AG10803 (cell line): Measurements from ENCODE around the gene IPMK.
A peak's percentile ranks its signal among the peaks of the same experiment; 100 is the strongest.

Experiments used
- DNase-seq: peaks from one replicate; pipeline ENCODE4 v3.0.0; 2010; ENCODE audit warnings: low read depth
- H3K4me3 ChIP-seq: 2 replicates; pipeline ENCODE4 v1.5.1; 2011; ENCODE audit warnings: mild to moderate bottlenecking, low read length, control low read depth
- TF ChIP-seq, protein P1 (sequence below): conservative IDR thresholded peaks from 2 replicates; pipeline ENCODE4 v1.5.1; 2011; ENCODE audit warnings: mild to moderate bottlenecking, low read length, control low read depth, inconsistent platforms

IPMK gene

DNA sequence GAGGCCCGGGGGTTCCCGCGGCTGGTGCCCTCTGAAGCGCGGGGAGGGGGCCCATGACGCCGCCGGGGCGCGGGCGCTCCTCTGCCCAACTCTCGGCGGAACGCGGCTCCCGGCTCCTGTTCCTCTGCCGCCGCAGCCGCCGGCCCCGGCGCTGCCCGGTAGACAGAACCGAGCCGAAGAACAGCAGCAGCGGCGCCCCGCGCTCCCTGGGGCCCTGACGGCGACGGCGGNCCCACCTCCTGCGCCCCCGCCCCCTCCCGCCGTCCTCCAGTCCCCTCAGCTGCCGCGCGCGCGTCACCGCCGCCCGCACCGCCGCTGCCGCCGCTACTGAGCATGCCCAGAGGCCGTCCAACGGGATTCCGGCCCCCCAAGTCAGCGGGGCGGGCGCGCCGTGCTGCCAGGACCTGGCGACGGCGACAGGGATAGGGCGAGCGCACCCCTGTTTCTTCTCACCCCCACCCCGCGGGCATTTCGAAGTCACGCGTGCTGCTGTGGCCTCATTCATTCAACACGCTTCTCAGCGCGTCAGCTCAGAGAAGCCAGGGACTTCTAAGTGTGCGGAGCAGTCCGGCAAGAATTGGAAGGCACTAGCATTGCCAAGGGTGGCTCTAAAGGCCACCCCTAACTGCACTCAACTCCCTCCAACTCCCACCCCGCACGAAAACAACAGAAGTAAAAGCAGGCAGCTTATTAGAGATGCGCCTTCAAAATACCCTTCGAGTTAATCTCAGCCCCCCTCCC is at the start of gene IPMK:
IPMK (minus strand) TSS at position 182 of the 741 bp plus-strand sequence. CDS start 283 bp downstream, outside the sequence.
- TF ChIP-seq, protein P1, sequence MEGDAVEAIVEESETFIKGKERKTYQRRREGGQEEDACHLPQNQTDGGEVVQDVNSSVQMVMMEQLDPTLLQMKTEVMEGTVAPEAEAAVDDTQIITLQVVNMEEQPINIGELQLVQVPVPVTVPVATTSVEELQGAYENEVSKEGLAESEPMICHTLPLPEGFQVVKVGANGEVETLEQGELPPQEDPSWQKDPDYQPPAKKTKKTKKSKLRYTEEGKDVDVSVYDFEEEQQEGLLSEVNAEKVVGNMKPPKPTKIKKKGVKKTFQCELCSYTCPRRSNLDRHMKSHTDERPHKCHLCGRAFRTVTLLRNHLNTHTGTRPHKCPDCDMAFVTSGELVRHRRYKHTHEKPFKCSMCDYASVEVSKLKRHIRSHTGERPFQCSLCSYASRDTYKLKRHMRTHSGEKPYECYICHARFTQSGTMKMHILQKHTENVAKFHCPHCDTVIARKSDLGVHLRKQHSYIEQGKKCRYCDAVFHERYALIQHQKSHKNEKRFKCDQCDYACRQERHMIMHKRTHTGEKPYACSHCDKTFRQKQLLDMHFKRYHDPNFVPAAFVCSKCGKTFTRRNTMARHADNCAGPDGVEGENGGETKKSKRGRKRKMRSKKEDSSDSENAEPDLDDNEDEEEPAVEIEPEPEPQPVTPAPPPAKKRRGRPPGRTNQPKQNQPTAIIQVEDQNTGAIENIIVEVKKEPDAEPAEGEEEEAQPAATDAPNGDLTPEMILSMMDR, result no peak
- peak; percentile 92 for DNase-seq
- H3K4me3 ChIP-seq, result peak within 1 kb of the TSS; percentile 83

DNA sequence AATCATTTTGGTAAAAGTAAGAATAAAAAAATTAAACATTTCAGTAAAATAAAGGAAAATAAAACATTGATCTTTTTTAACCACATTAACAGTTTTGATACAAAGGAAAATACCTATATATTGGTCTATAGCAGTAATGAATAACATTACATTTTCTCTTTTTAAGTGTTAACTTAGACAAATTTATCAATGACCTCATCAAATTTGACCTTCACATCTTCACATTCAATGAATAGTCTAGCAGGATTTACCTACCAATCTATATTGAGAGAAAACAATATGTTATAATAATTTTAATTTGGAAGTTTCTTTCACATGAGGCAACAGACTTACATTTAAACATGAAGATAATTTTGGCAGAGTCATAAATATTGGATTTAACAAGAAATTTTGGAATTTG is 49.2 kb upstream of the IPMK start:
- no peak for DNase-seq
- TF ChIP-seq, protein P1, result no peak
- H3K4me3 ChIP-seq, result no peak overlapping the region

DNA sequence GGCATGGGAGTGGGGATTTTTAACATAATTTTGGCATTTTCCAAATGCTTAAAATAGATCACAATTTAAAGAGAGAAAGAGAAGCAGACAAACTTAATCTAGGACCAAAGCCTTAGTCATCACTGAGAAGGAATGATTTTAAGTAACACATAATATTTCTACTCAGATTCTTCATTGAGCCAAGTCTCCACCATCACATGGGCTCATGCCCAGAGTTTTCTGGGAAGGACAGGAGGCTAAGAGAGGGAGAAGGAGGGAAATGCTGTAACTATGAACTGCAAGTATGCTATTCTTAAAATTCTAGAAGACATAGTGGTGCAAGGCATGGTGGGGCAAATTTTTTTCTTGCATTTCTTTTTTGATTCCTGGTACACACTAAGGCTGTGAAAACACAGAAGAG is 43.3 kb upstream of the IPMK start:
- TF ChIP-seq, protein P1, result no peak
- peak; percentile 6 for DNase-seq
- H3K4me3 ChIP-seq, result no peak overlapping the region

DNA sequence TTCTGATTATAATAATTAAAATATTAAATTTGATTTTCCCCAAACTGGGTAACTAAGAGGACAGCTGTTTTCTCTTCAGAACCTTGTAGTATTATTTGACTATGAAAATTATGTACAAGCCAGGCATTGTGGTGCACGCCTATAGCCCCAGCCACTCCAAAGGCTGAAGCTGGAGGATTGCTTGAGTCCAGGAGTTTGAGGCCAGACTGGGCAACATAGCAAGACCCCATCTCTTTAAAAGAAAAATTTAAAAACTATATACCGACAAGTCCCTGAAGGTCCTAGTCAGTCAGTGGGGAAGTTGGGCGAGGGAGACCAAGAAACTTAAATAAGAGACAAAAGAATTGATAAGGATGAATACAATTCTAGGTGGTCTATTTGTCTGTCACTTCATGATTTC is 40.0 kb upstream of the IPMK start:
- no peak overlapping the region for H3K4me3 ChIP-seq
- TF ChIP-seq, protein P1, result no peak
- DNase-seq, result no peak

DNA sequence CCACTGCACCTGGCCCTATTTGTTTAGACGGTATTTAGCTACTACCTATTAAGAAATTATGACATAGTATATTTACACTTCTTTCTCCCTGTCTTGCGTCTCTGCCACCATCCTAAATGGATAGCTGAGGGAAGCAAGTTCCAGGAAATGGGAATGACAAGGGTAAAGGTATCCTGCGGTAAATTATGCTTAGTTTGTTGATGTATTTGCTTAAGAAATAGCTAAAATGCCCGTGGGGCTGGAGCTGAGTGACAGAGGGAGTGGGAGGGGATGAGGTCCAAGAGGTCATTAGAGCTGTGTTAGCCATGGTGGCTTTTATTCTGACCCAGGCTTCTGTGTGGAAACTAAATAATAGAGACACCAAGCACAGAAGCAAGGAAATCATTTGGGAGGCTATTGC is 38.1 kb upstream of the IPMK start:
- H3K4me3 ChIP-seq, result no peak overlapping the region
- TF ChIP-seq, protein P1, result no peak
- DNase-seq, result no peak

DNA sequence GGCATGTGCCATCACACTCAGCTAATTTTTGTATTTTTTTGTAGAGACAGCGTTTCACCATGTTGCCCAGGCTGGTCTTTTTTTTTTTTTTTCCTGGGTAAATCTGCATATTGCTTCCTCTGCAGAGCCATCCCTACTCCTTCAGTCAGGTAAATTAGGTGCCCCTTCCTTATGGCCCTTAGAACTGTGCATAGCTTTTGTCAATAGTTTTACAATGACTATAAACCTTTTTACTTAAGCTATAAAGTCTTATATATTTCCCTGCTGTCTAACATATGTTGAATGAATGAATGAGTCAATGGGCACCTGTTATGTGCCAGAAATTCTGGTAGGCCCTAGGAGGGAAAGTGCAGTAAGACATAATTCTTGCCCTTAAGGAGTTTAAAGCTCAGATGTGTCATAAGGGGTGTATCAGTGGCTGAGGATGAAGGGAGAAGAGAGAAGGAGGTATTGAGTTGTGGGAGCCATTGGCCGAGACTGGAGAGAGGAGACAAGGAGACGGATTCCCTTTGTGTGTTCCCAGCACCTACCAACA is 36.5 kb upstream of the IPMK start:
- TF ChIP-seq, protein P1, result no peak
- DNase-seq, result no peak
- no peak overlapping the region for H3K4me3 ChIP-seq

DNA sequence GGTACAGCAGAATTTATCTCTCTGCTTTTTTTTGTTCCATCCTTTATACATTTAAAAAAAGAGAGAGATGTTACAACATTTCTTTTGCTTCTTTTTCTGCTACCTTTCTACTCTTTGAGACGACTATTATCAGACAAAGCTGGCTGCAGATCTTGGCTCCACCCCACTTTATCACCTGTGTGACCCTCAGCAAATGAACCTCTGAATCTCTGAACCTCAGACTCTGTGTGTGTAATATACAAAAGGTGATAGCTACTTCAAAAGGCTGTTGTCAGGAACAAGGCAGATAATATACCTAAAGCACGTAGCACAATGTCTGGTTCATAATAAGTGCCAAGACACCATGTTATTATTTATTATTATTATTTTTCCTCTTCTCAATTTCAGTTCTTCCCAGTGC is 34.6 kb upstream of the IPMK start:
- TF ChIP-seq, protein P1, result no peak
- H3K4me3 ChIP-seq, result no peak overlapping the region
- no peak for DNase-seq
